Right lobe of liver (tissue), 6 donors: ENCODE measurements around the gene KPNB1. TPM values are rescaled to one million over a fixed set of nuclear protein-coding genes. Genes with fewer than 3 reads are reported as not detected.
A peak's percentile ranks its signal among the peaks of the same experiment; 100 is the strongest.

Source experiments
- ATAC-seq, 4 donors: fragments of 200-7000 bp; cut with Tn5 transposase; one replicate each; pipeline ENCODE4 v1.9.1; 2020; ENCODE audit warnings: mild to moderate bottlenecking in 4 of 4, moderate library complexity in 4 of 4
- DNase-seq, 3 donors: peaks; one replicate each; pipeline ENCODE4 v3.0.0-alpha.2; 2020
- H3K27ac ChIP-seq, 3 donors: fragments of 200-600 bp; one replicate each; pipeline ENCODE4 v1.8.0; 2022
- H3K27me3 ChIP-seq, 2 donors: fragments of 200-600 bp; one replicate each; pipeline ENCODE4 v1.8.0; 2022
- H3K36me3 ChIP-seq, 4 donors: fragments of 200-600 bp; sonication (generic) in 1 of 4; one replicate each; pipeline versions ENCODE4 v1.5.1 to v1.8.0; 2017 to 2022; ENCODE audit warnings: control low read depth in 1 of 4
- H3K4me1 ChIP-seq, 4 donors: fragments of 200-600 bp; sonication (generic) in 1 of 4; one replicate each; pipeline versions ENCODE4 v1.5.1 to v1.8.0; 2017 to 2022; ENCODE audit warnings: control low read depth in 1 of 4
- H3K4me3 ChIP-seq, 3 donors: fragments of 200-600 bp; one replicate each; pipeline ENCODE4 v1.8.0; 2022
- H3K9me3 ChIP-seq, 4 donors: fragments of 200-600 bp; sonication (generic) in 1 of 4; one replicate each; pipeline versions ENCODE4 v1.5.1 to v1.8.0; 2017 to 2022; ENCODE audit warnings: control low read depth in 1 of 4
- POLR2A ChIP-seq: fragments of 450-650 bp; IDR thresholded peaks from one replicate; pipeline ENCODE4 v1.6.1; 2017; ENCODE audit warnings: antibody characterized with exemption, mild to moderate bottlenecking
- WGBS: methylation state at CpG from one replicate; pipeline ENCODE4 v1.1.6; 2018; ENCODE audit warnings: low coverage, low lambda C conversion rate; ENCODE audit not compliant: insufficient coverage; ENCODE audit errors: missing lambda C conversion rate; 5-methylcytosine and 5-hydroxymethylcytosine counted together
- intact Hi-C, 2 donors: fragments of 100-400 bp; cut with DNase I; formaldehyde crosslinking; loops; one replicate each; pipeline versions ENCODE4 v1.11.2 to v1.14.1; 2022
- total RNA-seq, 6 experiments: library from RNA; depleted of rRNA in 2 of 6; stranded (reverse); fragments of >200 nt in 2 of 6; fragmentation: NEBNext Ultra II Directional in 3 of 6; extraction: Animal tissue kit (Norgen Biotek cat#: 25700) in 3 of 6; gene quantifications; one replicate each; pipeline versions ENCODE4 v1.1.0 to v1.2.4, GENCODE V29; 2016 to 2023
- TF ChIP-seq, protein P1 (sequence below), 4 donors: fragments of 200-600 bp in 3 of 4; fragments of 450-650 bp in 1 of 4; IDR thresholded peaks; one replicate each; pipeline versions ENCODE4 v1.5.1 to v1.8.0; 2016 to 2022; ENCODE audit warnings: antibody characterized with exemption in 4 of 4, mild to moderate bottlenecking in 2 of 4
- donor health status: DM: no; HTN: yes; CAD: no.
- donor health status: DM: no; HTN: no; CAD: no.
- donor health status: DM: no; HTN: no; CAD: no.
- donor health status: DM: no; HTN: yes; CAD: no.
- donor health status: DM: no; HTN: yes; CAD: no.

Gene KPNB1
- total RNA-seq, 6 experiments from 2014 or later: 80.8 to 104 (median 94.5) TPM

DNA sequence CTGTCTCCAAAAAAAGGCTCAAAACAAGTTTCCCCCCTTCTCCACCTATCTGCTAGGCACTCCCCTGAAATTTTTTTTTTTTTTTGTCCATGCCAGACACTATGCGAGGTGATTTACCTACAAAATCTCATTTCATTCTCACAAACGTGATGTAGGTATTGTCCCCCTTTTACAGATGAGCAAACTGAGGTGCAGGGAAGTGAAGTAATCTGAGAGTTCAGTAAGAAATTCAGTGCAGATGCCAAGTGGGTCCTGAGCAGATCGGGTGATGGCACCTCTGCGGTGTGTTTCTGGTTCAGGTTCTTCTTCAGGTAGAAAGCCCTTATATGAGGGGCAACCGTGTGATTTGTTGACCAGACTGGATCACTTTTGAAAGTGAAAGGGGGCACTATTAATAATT is 54.0 kb downstream of the KPNB1 start:
- TF ChIP-seq POLR2A: no peak
- TF ChIP-seq, protein P1, sequence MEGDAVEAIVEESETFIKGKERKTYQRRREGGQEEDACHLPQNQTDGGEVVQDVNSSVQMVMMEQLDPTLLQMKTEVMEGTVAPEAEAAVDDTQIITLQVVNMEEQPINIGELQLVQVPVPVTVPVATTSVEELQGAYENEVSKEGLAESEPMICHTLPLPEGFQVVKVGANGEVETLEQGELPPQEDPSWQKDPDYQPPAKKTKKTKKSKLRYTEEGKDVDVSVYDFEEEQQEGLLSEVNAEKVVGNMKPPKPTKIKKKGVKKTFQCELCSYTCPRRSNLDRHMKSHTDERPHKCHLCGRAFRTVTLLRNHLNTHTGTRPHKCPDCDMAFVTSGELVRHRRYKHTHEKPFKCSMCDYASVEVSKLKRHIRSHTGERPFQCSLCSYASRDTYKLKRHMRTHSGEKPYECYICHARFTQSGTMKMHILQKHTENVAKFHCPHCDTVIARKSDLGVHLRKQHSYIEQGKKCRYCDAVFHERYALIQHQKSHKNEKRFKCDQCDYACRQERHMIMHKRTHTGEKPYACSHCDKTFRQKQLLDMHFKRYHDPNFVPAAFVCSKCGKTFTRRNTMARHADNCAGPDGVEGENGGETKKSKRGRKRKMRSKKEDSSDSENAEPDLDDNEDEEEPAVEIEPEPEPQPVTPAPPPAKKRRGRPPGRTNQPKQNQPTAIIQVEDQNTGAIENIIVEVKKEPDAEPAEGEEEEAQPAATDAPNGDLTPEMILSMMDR (IDR thresholded peaks at IDR 0.05): no peak
- ATAC-seq (no peak), DNase-seq (no peak)
- no peaks in the 10 kb centered on the region for H3K36me3 ChIP-seq
- 86% methylated on average over 4 of the region's 5 CpGs for WGBS
- H3K27me3 ChIP-seq: no peaks in the 10 kb centered on the region
- no peak overlapping the region for H3K4me3 ChIP-seq
- no peaks in the 10 kb centered on the region for H3K9me3 ChIP-seq
- H3K4me1 ChIP-seq: no peaks in the 10 kb centered on the region
- no peak overlapping the region for H3K27ac ChIP-seq
- intact Hi-C loops: loop anchor here in 1 of 2 donors (10.0 kb wide), 1 partner anchor 101 kb away; no protein-coding TSS in a partner anchor

DNA sequence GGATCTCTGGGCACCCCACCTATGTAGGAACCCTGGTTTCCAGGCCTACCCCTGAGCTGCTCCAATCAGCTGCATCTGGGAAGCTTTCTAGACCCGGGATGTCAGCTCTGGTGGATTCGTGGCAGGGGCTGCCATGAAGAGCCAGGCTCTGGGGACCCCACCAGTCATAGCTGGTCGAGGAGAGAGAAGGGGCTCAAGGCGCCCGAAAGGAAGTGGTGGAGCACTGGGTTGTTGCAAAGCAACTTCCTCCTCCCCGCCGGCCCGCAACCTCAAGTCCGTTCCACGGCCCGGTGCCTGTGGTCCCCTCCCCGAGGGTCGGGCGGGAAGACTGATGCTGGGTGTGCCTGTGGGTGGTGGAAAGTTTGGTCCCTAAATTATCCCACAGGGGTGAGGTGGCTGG is 54.4 kb downstream of the KPNB1 start:
- WGBS: 28% methylated on average over 2 of the region's 14 CpGs
- no peak for TF ChIP-seq POLR2A
- TF ChIP-seq, protein P1 (IDR thresholded peaks at IDR 0.05): no peak
- Histone ChIP-seq H3K9me3 (no peaks in the 10 kb centered on the region), H3K36me3 (no peaks in the 10 kb centered on the region), H3K4me3 (no peak overlapping the region), H3K27ac (no peak overlapping the region), H3K27me3 (no peaks in the 10 kb centered on the region), H3K4me1 (peaks cover 0 to 2% (median 0%) of the 10 kb centered on the region in 4 donors)
- intact Hi-C loops: loop anchor here in 1 of 2 donors (10.0 kb wide), 1 partner anchor 101 kb away; no protein-coding TSS in a partner anchor
- ATAC-seq (peak in 3 of 4 donors; percentile 8 to 10 (median 9)), DNase-seq (peak in 1 of 3 donors; percentile 48)

DNA sequence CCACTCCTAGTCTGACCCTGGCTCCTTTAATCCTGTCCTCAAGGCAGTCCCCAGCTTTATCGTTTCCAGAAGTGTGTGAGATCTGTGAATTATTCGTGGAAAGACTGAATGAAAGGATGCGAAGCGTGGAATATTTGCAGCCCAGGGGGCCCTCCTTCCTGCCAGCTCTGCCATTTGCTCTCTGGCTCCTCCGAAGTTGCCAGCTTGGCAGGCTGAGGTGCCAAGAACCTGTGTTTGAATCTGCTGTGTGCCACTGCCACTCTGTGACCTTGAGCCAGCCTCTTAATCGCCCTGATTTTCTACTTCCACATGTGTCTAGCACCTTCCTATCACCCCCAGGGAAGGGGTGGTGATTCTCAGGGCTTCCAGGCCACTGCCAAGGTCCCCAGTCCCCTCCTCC is 55.0 kb downstream of the KPNB1 start:
- WGBS: 55% methylated on average over 6 of the region's 6 CpGs
- no peaks in the 10 kb centered on the region for H3K36me3 ChIP-seq
- intact Hi-C loops: loop anchor here in 1 of 2 donors (10.0 kb wide), 1 partner anchor 100 kb away; no protein-coding TSS in a partner anchor
- H3K4me3 ChIP-seq: no peak overlapping the region
- H3K27ac ChIP-seq: no peak overlapping the region
- ATAC-seq (no peak), DNase-seq (peak in 1 of 3 donors; percentile 33)
- no peaks in the 10 kb centered on the region for H3K27me3 ChIP-seq
- no peaks in the 10 kb centered on the region for H3K9me3 ChIP-seq
- no peak for TF ChIP-seq POLR2A
- TF ChIP-seq, protein P1 (IDR thresholded peaks at IDR 0.05): no peak
- H3K4me1 ChIP-seq: peaks cover 0 to 4% (median 0%) of the 10 kb centered on the region in 4 donors

DNA sequence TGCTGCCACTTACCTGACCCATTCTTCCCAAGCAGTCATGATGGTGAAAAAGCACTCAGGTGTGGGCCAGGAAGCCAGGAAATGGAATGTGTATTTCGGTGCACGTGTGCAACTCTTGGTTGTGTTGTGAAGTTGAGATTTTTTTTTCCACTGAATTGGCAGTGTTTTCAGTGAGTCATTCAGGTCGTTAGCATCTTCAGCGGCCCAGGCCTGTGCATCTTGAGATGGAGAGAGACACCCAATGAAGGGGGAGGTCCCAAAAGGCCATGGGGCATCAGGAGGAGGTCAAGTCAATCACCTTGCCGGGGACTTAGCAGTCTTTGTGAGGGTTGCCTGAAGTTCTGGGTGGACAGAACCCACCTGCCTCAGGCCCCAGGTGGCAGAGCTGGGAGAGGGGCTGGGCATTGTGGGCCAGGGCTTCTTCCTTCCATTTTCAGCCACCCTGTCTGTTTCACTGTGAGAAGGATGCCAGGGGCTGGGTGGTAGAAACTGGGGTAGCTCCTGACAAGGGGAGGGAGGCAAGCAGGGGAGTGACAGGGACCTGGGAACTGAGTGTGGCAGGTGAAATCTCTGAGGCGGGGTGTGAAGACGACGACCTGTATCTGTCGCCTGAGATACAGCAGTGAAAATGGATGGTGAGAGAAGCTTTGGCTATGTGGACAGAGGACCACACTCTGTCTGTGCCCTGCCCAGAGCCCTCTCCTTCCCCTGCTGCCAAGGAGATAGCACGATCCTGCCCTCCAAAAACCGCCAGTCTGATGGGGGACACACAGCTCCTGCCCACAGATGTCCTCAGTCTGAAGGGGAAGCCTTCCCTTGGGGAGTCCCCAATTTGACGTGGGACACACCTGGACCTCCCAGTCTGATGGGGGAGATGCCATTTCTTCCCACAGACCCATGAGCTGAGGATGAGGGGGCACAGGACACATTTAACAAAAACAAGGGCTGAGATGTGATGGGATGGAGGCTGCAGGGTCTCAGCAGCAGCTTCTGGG is 56.1 kb downstream of the KPNB1 start:
- no peaks in the 10 kb centered on the region for H3K27me3 ChIP-seq
- H3K36me3 ChIP-seq: no peaks in the 10 kb centered on the region
- 70% methylated on average over 9 of the region's 12 CpGs for WGBS
- intact Hi-C loops: loop anchor here in 1 of 2 donors (10.0 kb wide), 1 partner anchor 99 kb away; no protein-coding TSS in a partner anchor
- no peaks in the 10 kb centered on the region for H3K9me3 ChIP-seq
- TF ChIP-seq, protein P1 (IDR thresholded peaks at IDR 0.05): no peak
- no peak for TF ChIP-seq POLR2A
- no peak overlapping the region for H3K4me3 ChIP-seq
- H3K27ac ChIP-seq: no peak overlapping the region
- ATAC-seq (no peak), DNase-seq (no peak)
- peaks cover 0 to 4% (median 0%) of the 10 kb centered on the region in 4 donors for H3K4me1 ChIP-seq
